CD4-positive, alpha-beta T cell treated with Interleukin-17A for 1 hour (primary cell): Measurements from ENCODE around the gene SLC18B1.

Experiments
- DNase-seq: peaks from one replicate; pipeline ENCODE4 v3.0.0-alpha.2; 2020

SLC18B1 gene

DNA sequence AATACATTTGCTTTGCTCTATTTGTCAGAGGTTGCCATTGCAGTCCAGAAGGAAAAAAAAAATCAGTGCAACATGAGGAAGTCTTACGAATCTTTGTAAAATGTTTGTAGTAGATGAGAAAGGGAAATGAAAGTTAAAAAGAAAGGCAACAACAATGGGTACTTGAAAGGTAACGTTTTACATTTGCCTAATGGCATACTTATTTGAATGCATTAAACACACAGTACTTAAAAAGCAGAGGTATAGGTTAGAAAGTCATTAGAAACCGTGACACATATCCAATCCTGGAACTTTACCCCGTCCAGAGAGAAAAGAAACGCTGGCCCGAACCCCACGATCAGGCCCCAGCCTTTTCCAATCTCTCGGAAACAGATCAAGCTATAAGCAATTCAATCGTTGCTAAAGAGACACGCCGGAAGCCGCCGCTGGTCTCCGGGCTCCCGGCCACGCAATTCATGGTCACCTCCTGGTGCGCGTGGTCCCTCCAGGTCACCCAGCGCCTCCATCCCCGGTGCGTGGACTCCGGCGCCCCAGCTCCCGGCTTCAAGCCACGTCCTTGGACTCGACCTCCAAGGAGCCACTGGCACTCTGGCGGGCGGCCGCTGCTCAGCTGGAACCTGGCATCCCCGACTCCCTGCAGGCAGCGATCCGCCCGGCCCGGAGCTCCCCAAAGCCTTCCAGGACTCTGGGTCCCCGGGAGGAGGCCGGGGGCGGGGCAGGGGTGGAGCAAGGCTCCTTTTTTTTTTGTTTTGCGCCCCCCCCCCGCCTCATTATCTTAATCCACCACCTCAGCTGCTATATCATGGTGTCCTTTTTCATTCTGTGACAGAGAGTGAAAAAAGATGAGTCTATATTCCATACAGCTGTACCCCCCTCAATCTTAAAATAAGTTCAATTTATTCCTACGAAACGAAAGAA lies at the start of gene SLC18B1:
Gene SLC18B1 (minus strand): TSS at position 687 of the 918 bp plus-strand sequence. CDS start 181 bp downstream, at position 506.
- peak; percentile 44 for DNase-seq

DNA sequence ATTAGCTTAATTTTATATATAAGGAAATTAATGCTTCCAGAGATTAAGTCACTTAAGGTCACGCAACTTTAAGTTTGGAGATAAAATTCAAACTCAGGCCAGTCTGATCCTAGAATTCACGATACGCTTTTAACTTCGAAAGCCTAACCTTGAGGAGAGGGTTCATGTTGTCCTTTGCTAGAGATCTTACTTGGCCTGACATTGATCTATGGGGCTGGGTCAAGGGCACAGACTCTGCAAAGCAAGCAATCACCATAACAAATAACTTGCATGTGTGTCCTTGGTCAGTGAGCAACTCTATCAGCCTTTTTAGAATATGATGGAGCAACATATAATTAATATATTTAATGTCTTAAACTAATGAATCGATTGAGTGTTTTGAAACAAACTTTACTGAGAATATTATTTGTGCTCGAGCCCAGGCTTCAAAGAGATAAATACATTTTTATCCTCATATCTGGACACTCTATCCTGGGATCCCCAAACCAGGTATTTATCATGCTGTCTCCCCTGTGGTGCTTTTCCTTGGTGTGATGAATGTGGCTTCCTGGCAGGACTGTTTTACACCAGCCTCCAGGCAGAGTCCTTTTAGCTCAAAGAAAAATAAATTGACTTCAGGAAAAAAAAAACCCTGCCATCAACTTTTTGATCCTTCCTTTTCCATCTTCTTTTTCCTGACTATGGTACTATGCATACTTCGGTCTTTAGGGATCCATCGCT lies 45.0 kb upstream of the SLC18B1 start:
- DNase-seq = no peak

DNA sequence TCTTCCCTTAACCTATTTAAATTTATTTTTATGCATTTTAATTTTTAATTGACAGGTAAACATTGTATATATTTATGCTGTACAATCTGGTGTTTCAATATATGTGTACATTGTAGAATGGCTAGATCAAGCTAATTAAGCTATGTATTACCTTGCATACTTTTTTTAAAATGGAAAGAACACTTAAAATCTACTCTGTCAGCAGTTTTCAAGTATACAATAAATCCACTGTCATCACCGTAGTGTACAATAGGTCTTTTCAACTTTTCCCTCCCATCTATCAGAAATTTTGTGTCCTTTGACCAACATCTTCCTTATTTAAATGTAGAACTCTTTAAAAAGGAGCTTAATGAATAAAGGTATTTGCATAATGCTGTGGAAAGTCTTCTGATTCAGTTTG lies 43.5 kb upstream of the SLC18B1 start:
- DNase-seq = no peak

DNA sequence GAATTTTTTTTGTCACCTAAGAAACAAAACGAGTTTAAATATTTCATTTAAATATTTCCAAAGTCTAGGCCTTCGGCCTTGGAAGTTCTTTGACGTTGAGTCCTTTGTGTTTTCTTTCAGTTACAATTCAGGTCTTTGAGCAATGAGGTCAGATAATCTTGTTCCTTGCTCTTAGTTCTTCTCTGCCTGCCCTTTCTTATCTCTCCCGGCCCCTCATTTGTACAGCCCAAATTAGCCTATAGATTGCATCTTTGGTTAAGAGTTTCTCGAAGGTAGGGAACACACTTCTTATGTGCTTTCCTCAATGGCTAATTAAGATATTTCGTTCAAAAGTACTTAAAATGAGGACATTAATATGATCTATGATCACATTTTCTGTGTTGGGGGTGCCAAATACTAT lies 34.5 kb upstream of the SLC18B1 start:
- no peak for DNase-seq

DNA sequence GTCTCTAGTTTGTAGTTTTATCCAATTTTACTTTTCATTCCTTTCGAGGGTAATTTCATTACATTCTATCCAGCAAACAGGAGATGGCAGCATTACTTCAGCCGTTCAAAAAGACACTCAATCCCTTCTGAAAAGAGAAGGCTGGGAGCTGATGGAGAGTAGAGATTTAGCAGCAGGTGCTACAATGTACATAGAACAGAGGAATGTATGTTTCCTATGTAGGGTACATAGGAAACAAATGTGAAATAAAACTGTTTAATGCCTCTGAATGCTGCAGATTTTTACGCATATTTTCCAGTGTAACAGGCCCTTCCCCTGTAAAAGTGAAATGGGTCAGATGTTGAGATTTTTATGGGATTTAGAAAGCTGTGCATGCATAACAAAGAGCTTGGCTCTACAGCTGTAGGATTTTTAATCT lies 31.9 kb upstream of the SLC18B1 start:
- DNase-seq = no peak

DNA sequence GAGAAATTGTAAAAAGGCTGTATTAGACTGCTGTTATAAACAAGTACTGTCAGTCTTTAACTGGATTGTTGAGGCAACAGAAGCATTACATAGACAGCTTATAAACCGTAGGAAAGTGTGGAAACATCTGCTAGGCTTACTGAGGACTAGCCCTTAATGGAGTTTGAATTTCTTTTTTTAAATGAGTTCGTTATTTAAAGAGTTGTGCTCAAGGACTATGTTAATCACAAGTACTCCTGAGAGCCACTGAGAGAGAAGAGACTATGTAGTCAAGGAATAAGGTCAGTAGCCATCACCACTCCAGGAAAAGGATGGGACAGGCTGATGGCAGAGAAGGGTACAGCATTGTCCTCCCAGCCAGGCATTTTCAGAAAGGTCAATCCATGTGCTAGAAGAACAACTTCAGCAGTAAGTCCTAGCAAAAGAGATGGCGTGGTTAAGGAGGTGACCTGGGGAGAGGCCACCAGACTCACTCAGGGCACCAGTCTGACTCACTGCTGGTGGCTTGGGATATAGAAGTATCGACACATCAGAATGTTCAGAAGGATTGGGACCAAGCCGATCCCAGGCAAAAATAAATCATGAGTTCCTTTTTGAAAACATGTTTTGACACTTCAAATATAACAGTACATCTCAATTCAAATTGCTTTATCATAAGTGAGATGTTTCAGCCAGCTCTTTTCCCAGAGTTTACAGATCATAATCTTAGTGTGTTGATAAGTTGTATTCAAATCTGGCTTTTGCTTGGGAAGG lies 22.4 kb upstream of the SLC18B1 start:
- DNase-seq = no peak

DNA sequence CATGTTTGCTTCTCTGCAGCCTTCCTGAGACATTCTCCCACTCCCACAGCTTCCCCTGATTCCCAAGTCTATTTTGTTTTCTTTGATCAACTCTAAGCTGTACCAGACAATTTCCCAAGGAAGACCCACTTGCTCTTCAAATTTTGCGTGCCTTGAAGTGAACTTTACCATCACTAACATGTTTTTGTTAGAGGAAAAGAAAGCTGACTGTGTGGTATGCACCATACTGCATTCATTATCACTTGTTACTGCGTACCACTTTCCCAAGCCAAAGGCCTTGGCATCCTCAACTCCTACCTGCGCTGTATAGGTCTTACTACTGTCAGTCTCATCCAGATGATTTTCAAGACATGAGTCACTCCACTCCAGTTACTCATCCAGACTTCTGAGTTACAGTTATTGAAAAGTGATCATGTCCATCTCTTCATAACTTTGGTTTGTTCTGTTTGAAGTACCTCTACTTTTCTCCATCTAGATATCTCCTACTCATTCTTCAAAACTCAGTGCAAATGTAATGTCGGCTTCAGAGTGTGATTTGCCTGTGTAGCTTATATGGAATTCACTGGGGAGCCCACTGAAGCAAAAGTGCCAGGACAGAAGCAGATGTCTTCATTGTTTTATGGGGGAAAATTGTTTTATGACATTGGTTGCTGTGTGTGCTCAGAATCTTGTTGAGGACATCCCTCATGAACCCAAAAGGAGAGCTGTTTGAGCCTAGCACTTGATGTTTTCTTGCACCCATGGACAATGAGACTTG lies 21.1 kb upstream of the SLC18B1 start:
- no peak for DNase-seq

DNA sequence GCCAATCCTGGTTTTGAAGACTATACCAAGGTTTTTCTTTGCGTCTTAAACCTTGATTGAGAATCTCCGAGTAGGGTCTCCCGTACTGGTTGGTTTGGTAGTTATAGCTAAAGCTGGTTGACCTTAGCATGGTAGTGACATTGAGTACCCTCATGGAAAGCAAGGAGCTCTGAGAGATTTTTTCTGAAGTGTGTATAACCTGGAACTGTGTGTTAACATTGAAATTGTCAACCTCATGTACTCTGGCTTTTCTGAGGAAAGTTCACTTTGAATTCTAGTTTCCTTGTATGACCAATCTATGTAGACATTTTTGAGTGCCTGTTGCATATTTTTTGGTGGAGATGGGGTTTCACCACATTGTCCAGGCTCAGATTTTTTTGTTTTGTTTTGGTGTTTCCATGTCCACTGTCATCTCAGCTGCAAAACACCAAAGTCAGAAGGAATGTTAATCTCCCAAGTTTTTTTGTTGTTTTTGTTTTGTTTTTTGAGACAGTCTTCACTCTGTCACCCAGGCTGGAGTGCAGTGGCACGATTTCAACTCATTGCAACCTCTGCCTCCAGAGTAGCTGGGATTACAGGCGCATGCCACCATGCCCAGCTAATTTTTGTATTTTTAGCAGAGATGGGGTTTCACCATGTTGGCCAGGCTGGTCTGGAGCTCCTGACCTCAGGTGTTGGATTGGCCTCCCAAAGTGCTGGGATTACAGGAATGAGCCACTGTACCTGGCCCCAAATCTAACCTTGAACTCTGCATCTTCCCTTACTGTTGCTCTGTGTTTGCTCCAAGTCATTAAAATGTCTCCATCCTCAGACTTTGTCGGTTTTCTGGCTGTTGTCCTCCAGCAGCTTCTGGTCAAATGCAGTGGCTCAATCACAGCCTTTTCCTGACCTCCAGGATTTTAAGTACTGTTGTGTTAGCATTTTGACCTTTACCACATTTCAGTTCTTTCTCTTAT lies 20.2 kb upstream of the SLC18B1 start:
- DNase-seq = peak; percentile 14

DNA sequence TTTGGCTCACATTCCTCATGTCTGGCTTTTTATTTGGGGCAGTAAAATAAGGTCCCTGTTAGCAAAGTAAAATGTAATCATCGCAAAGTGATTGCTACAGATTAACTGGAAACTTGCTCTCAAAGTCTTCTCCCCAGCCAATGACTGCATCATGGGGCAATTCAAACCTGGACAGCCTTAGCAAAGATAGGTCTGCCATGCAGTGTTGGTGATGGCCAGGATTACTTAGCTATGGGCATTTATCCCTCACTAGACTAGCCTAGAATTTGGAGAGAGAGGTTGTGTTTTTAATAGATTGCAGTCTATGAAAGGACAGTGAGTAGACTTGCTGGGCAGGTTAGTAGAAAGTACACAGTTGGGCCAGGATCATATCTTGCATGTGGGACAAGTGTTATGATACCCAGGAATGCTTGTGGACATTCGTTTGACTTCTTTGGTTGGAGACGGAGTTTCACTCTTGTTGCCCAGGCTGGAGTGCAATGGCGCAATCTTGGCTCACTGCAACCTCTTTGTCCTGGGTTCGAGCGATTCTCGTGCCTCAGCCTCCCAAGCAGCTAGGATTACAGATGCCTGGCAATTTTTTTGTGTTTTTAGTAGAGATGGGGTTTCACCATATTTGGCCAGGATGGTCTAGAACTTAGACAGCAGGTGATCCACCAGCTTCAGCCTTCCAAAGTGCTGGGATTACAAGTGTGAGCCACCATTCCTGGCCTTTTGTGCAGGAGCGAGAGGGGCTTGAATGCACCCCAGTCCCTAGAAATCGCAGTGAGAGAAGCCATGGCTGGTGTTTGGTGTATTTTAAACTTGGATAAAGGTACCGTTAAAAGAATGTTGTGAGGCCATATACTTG lies 19.3 kb upstream of the SLC18B1 start:
- no peak for DNase-seq

DNA sequence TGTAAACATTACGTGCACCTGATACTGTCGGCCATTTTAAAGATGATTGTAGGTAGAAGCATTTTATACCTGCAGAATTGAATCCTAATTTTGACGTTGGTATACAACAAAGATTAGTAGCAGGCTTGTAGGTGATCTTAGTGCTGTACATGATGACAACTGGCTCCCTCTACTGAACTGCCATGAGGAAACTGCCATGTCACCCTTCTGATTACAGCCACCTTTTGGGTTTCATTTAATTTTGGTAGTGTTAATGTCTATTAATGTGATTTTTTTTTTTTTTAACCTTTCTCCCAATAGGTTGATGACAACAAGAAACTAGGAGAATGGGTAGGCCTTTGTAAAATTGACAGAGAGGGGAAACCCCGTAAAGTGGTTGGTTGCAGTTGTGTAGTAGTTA lies 18.2 kb upstream of the SLC18B1 start:
- peak; percentile 20 for DNase-seq

DNA sequence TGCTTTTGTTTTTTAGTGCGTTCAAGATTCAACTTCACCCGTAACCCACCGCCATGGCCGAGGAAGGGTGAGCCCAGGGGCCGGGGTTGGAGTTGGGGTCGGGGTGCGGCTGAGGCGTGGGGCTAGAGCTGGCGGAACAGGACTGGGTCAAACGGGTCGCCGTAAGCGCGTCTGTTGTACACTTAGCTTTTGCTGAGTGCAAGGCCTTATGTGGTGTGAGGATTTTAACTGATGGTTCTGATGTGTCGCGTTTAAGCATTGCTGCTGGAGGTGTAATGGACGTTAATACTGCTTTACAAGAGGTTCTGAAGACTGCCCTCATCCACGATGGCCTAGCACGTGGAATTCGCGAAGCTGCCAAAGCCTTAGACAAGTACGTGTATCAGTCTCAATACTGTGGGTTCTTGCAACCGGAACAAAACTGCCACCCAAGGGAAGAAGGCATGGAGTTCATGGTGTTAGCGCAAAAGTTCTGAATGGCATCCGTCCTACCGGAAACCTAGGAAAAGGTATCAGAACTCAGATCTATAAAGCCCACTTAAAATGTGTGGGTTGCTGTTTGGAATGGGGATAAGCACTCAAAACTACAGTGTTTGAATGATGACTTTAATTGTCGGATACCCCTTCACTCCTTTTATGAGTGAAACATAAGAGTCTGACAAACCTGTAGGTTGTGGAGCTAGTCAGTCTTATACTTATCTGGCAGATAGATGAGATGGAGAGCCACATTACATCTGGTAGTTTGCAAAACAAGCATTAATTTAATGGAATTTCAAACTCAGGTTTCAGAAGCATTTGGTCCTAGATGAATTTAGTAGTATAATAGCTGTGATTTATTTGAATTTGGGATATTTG lies 16.5 kb upstream of the SLC18B1 start:
- DNase-seq = peak; percentile 33

DNA sequence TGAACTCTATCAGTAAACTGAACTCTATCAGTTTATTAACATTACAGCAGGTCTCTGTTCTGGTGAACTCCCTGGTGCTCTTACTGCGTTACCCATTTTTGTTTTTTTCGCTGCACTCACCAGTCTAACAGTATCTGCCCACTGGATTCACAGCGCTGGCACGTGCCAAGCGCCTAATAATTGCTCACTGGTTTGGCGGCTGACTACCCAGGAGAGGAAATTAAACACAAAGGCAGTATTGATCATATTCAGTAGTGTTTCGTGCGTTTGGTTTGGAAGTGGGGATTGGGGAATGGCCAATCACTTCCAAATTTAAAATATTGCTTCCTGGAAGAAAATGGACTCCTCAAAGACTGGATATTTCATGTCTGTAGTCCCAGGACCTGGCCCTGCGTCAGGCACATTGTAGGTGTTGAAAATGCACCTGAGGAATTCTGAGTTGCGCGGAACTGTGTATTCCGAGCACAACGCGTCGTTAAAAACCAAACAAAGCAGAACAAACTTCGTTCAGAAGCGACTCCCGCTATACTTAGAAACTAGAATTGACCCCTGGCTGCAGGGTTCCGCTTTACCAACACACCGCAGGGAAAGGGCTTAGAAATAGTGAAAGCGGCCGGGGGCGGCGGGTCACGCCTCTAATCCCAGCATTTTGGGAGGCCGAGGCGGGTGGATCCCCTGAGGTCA lies 14.9 kb upstream of the SLC18B1 start:
- DNase-seq = peak; percentile 75

DNA sequence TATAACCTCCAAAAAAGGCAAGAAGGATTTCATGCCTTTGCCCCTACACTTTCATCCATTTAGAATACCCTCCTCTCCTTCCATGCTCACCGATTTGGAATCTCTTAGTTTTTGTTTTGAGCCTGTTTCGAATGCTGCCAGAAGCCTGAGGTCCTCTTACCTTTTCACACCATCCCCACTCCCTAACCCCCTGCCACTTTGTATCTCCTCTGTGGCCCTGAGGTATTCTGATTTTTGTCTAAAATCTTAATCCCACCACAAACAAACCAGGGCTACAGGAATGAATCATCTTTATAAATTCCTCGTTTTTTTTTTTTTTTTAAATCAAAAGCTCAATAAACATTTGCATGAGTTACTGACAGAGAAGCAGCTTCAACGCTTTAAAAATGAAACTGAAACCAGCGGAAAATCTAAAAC lies 14.3 kb upstream of the SLC18B1 start:
- no peak for DNase-seq

DNA sequence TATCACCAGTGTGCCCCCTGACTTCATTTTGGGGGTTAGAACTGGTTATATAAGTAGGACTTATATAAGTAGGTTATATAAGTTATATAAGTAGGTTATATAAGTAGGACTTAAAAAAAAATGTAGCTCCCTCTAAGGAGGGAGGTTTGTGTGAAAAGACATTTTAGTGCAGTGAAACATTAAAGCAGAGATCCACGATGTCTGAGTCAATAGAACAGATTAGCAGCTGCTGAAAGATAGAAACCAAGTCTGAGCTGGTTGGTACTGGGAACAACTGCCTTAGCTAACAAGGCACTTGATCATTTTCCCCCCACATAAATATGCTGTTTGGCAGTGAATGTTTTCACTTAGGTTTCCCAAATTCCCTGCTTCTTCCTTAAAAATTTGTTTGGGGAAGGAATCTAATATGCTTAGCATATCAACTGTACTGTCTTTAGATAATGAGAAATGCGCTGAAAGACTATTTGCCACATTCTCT lies 13.9 kb upstream of the SLC18B1 start:
- peak; percentile 37 for DNase-seq

DNA sequence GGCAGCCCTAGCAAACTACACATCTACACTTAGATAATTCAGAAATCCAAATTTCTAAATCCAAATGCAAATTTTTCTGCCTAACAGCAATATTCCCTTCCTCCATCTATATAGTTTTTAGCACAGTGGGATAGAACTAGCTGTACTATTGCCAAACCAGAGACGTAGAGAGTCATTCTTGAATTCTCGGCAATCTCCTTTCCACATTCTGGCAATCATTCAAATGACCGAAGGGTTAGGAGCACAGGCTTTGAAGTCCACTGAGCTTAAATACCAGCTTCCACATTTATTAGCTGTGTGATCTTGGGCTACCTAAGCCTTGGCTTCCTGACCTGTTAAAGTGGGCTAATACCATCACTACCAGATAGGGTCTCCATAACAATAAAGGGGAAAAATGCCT lies 12.8 kb upstream of the SLC18B1 start:
- DNase-seq = no peak

DNA sequence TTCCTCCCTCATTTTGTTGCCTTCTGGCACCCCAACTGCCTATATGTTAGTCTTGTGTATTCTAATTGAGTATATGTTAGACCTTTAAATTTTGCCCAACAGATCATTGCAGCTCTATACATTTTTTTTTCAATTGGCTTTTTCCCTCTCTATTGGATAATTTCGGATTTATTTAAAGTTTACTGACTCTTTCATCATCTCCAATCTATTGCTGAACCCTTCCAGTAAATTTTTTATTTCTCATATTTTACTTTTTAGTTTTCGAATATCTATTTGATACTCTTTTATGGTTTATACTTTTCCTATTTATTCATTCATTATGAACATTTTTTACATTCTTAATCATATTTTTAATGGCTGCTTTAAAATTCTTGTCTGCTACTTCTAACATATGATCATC lies 7.1 kb upstream of the SLC18B1 start:
- no peak for DNase-seq

DNA sequence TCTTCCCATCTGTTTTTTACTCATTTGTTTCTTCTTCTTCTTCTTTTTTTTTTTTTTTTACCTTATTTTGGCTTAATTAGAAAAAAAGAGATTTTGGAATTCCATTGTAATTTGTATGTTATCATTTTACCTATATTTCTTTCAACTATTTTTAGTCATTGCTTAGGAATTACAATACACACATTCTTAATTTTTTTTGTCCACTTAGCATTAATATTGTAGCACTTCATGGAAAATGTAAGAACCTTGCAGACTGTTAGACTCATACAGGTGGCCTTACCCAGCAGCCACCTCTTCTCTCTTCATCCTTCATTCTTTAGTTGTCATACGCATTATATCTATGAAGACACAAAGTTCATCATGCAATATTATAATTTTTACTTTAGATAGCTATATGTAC lies 5.8 kb upstream of the SLC18B1 start:
- DNase-seq = no peak

DNA sequence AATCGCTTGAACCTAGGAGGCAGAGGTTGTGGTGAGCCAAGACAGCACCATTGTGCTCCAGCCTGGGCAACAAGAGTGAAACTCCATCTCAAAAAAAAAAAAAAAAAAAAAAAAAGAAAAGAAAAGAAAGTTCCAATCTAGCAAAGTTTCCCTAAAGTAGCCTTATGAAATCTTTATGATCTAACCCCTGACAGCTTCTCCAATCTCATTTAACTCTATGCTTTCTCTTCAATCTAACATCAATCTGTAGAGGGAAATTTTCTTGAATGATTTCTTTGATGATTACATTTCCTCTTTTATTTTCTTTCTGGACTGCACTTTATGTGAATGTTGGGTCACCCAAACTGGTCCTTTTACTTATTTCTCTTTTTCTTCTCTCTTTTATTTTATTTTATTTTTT lies 2.2 kb upstream of the SLC18B1 start:
- no peak for DNase-seq
